Body of pancreas (tissue), 4 donors: Measurements from ENCODE around the gene CLCA2. TPM values are rescaled to one million over a fixed set of nuclear protein-coding genes. Genes with fewer than 3 reads are reported as not detected.

Source experiments
- ATAC-seq: fragments of 150-250 bp; one replicate; pipeline ENCODE4 v1.9.1; 2016
- DNase-seq, 4 donors: peaks; one replicate each; pipeline ENCODE4 v3.0.0-alpha.2; 2019
- H3K27ac ChIP-seq, 4 donors: fragments of 200-600 bp; sonication (generic); 1 replicate in 3 of 4; 2 replicates in 1 of 4; pipeline versions ENCODE4 v1.5.1 to v1.6.1; 2016 to 2019; ENCODE audit warnings: mild to moderate bottlenecking in 1 of 4, mixed read lengths in 1 of 4, moderate library complexity in 1 of 4
- H3K27me3 ChIP-seq, 2 donors: fragments of 200-600 bp; sonication (generic); one replicate each; pipeline ENCODE4 v1.6.0; 2016; ENCODE audit warnings: mild to moderate bottlenecking in 1 of 2
- H3K36me3 ChIP-seq, 2 donors: fragments of 200-600 bp; sonication (generic); replicated peaks in 1 of 2; 2 replicates each; pipeline ENCODE4 v1.5.1; 2016; ENCODE audit warnings: low read depth in 2 of 2; ENCODE audit not compliant: insufficient read depth in 1 of 2
- H3K4me1 ChIP-seq: fragments of 200-600 bp; sonication (generic); one replicate; pipeline ENCODE4 v1.6.0; 2016
- H3K4me3 ChIP-seq, 2 donors: fragments of 200-600 bp; sonication (generic); 1 replicate in 1 of 2; 2 replicates in 1 of 2; pipeline ENCODE4 v1.5.1; 2016 to 2019
- H3K9me3 ChIP-seq, 3 donors: fragments of 200-600 bp; sonication (generic); 1 replicate in 2 of 3; 2 replicates in 1 of 3; pipeline ENCODE4 v1.5.1; 2016
- POLR2A ChIP-seq, 3 donors: fragments of 450-650 bp; IDR thresholded peaks; one replicate each; pipeline ENCODE4 v1.6.1; 2016; ENCODE audit warnings: antibody characterized with exemption in 3 of 3, mild to moderate bottlenecking in 2 of 3
- WGBS, 2 donors: methylation state at CpG; one replicate each; pipeline ENCODE4 v1.1.5; 2017; 5-methylcytosine and 5-hydroxymethylcytosine counted together
- intact Hi-C: fragments of 100-400 bp; cut with DNase I; formaldehyde crosslinking; loops from one replicate; pipeline ENCODE4 v1.15.1; 2023
- total RNA-seq, 2 donors: library from RNA; depleted of rRNA; stranded (reverse); fragments of >200 nt; gene quantifications; one replicate each; pipeline ENCODE4 v1.1.0, GENCODE V29; 2016
- TF ChIP-seq, protein P1 (sequence below), 7 experiments: fragments of 450-650 bp in 4 of 7; fragments of 200-600 bp in 3 of 7; sonication (generic) in 3 of 7; IDR thresholded peaks; one replicate each; pipeline ENCODE4 v1.5.1; 2016 to 2019; ENCODE audit warnings: antibody characterized with exemption in 7 of 7

Gene CLCA2
- total RNA-seq, 2 donors from 2014 or later, result not detected

DNA sequence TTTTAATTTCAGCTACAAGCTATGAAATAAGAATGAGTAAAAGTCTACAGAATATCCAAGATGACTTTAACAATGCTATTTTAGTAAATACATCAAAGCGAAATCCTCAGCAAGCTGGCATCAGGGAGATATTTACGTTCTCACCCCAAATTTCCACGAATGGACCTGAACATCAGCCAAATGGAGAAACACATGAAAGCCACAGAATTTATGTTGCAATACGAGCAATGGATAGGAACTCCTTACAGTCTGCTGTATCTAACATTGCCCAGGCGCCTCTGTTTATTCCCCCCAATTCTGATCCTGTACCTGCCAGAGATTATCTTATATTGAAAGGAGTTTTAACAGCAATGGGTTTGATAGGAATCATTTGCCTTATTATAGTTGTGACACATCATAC, 31.1 kb downstream of the CLCA2 start:
- H3K4me1 ChIP-seq, result no peaks in the 10 kb centered on the region
- no peaks in the 10 kb centered on the region for H3K9me3 ChIP-seq
- TF ChIP-seq, protein P1, sequence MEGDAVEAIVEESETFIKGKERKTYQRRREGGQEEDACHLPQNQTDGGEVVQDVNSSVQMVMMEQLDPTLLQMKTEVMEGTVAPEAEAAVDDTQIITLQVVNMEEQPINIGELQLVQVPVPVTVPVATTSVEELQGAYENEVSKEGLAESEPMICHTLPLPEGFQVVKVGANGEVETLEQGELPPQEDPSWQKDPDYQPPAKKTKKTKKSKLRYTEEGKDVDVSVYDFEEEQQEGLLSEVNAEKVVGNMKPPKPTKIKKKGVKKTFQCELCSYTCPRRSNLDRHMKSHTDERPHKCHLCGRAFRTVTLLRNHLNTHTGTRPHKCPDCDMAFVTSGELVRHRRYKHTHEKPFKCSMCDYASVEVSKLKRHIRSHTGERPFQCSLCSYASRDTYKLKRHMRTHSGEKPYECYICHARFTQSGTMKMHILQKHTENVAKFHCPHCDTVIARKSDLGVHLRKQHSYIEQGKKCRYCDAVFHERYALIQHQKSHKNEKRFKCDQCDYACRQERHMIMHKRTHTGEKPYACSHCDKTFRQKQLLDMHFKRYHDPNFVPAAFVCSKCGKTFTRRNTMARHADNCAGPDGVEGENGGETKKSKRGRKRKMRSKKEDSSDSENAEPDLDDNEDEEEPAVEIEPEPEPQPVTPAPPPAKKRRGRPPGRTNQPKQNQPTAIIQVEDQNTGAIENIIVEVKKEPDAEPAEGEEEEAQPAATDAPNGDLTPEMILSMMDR (IDR thresholded peaks at IDR 0.05), result no peak
- TF ChIP-seq POLR2A (IDR thresholded peaks at IDR 0.05), result no peak
- no peak for ATAC-seq
- H3K27ac ChIP-seq, result no peak overlapping the region
- WGBS, 2 donors, result 61 to 72% methylated on average over 5 of the region's 5 CpGs
- no peak overlapping the region for H3K4me3 ChIP-seq
- intact Hi-C loops, result no loop called here
- H3K36me3 ChIP-seq, result no peaks in the 10 kb centered on the region
- DNase-seq, result no peak
- no peaks in the 10 kb centered on the region for H3K27me3 ChIP-seq

GRCh38 chr1:86460998-86461397, 37.0 kb downstream of the CLCA2 start:
- ATAC-seq, result no peak
- Histone ChIP-seq H3K27ac (no peak overlapping the region), H3K9me3 (no peaks in the 10 kb centered on the region), H3K36me3 (no peaks in the 10 kb centered on the region), H3K27me3 (no peaks in the 10 kb centered on the region), H3K4me3 (no peak overlapping the region), H3K4me1 (no peaks in the 10 kb centered on the region)
- no peak for DNase-seq
- WGBS, 2 donors, result 15% methylated on average over 1 of the region's 1 CpG
- no peak for TF ChIP-seq POLR2A (IDR thresholded peaks at IDR 0.05)
- TF ChIP-seq, protein P1 (IDR thresholded peaks at IDR 0.05), result no peak
- intact Hi-C loops, result no loop called here

DNA sequence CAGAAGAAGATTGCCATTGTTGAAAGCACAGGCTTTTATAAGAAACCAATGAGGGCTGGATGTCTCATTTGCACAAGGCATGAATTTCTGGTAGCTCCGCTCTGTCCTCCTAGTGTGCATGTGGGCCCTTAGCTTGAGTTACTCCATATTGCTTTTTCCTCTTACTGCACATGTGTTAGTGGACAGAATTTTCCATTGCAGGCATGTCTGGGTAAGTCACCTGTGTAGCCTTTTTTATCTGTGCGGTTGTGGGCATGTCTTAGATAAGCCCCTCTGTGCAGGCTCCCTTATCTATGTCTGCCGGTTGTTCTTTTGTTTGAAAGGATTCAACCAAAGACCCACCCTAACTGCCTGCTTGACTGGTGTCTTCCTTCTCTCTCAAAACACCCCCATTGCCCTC, 37.5 kb downstream of the CLCA2 start:
- Histone ChIP-seq H3K27ac (no peak overlapping the region), H3K4me3 (no peak overlapping the region), H3K27me3 (no peaks in the 10 kb centered on the region), H3K9me3 (no peaks in the 10 kb centered on the region), H3K4me1 (no peaks in the 10 kb centered on the region), H3K36me3 (no peaks in the 10 kb centered on the region)
- WGBS, 2 donors, result 52 to 58% methylated on average over 3 of the region's 3 CpGs
- no peak for TF ChIP-seq POLR2A (IDR thresholded peaks at IDR 0.05)
- TF ChIP-seq, protein P1 (IDR thresholded peaks at IDR 0.05), result no peak
- ATAC-seq, result no peak
- no peak for DNase-seq
- intact Hi-C loops, result no loop called here

DNA sequence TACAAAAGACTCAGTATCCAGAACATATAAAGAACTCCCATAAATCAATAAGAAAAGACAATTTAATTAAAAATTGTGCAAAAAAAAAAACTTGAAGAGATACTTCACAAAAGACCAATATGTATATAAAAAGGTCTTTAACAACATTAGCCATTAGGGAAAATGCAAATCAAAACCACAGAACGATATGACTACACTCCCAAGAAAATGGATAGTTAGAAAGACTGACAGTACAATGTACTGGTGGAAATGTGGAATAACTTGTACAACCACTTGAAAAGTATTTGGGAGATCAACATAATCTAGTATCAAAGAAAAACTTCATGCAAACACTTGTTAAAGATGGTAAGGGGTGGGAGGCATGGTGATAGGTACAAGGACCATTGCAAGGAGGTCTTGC, 40.8 kb downstream of the CLCA2 start:
- ATAC-seq (no peak), DNase-seq (no peak)
- H3K27ac ChIP-seq, result no peak overlapping the region
- no peak overlapping the region for H3K4me3 ChIP-seq
- no peaks in the 10 kb centered on the region for H3K36me3 ChIP-seq
- no peaks in the 10 kb centered on the region for H3K9me3 ChIP-seq
- WGBS, 2 donors, result 61 to 62% methylated on average over 1 of the region's 1 CpG
- intact Hi-C loops, result no loop called here
- no peaks in the 10 kb centered on the region for H3K4me1 ChIP-seq
- TF ChIP-seq POLR2A (IDR thresholded peaks at IDR 0.05), result no peak
- TF ChIP-seq, protein P1 (IDR thresholded peaks at IDR 0.05), result no peak
- H3K27me3 ChIP-seq, result no peaks in the 10 kb centered on the region

DNA sequence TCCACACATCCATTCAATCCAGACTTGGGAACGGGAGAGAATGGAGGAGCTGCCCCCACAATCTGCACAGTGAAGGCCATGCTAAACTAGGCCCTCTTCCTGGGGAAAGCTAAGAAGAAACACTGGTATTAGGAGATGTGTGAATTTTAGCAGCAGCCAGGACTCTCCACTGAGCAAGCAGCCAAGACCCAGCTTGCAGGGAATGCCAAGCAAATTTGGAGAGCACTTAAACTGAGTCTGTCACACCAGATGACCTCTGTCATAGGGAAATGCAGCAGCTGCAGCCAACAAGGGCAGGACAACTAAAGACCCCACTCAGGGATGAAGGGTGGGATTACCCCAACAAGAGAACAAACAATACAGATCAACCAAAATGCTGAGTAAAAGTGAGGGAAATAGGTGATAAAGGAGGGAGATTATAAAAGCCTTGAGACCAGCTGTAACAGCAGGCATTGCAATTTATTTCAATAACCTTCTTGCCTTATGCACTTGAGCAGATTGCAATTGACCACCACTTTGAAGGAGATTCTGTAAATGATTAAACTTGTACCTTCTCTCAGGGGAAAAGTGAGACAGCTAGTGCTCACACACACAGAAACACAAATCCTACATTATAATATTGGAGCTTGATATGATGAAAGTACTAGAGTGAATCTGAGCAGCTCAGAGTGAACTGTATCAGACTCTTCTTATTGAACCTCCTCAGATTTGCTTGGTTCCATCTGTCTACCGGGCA, 42.3 kb downstream of the CLCA2 start:
- H3K27me3 ChIP-seq, result no peaks in the 10 kb centered on the region
- H3K36me3 ChIP-seq, result no peaks in the 10 kb centered on the region
- TF ChIP-seq, protein P1 (IDR thresholded peaks at IDR 0.05), result no peak
- H3K9me3 ChIP-seq, result no peaks in the 10 kb centered on the region
- H3K27ac ChIP-seq, result no peak overlapping the region
- ATAC-seq (no peak), DNase-seq (no peak)
- intact Hi-C loops, result no loop called here
- WGBS, 2 donors, result 65 to 69% methylated on average over 2 of the region's 2 CpGs
- H3K4me1 ChIP-seq, result no peaks in the 10 kb centered on the region
- H3K4me3 ChIP-seq, result no peak overlapping the region
